Stomach (tissue), 4 donors: ENCODE data around the gene NFATC4.

ENCODE experiments used
- CTCF ChIP-seq, 7 experiments: fragments of 450-650 bp in 4 of 7; fragments of 200-600 bp in 3 of 7; sonication (generic) in 3 of 7; IDR thresholded peaks; one replicate each; pipeline ENCODE4 v1.5.1; 2016 to 2019; ENCODE audit warnings: antibody characterized with exemption in 7 of 7, control low read depth in 2 of 7, mild to moderate bottlenecking in 1 of 7
- EP300 ChIP-seq: sonication (generic); formaldehyde crosslinking; IDR thresholded peaks from one replicate; pipeline ENCODE4 v1.6.1; 2017; ENCODE audit warnings: antibody characterized with exemption
- POLR2A ChIP-seq, 4 donors: fragments of 450-650 bp; IDR thresholded peaks; one replicate each; pipeline ENCODE4 v1.6.1; 2016; ENCODE audit warnings: antibody characterized with exemption in 4 of 4, control low read depth in 2 of 4, mild to moderate bottlenecking in 1 of 4, moderate library complexity in 1 of 4
- POLR2AphosphoS5 ChIP-seq, 3 donors: sonication (generic); formaldehyde crosslinking; IDR thresholded peaks; one replicate each; pipeline ENCODE4 v1.6.1; 2016; ENCODE audit warnings: antibody characterized with exemption in 3 of 3

- TF ChIP-seq POLR2AphosphoS5 (IDR thresholded peaks at IDR 0.05) (no peak), CTCF (IDR thresholded peaks at IDR 0.05) (no peak), EP300 (no peak), POLR2A (IDR thresholded peaks at IDR 0.05) (no peak)
Observed at GRCh38 chr14:24376448-24377070, 8.6 kb downstream of the NFATC4 start.
